Measurements from ENCODE around the gene TBC1D2.

DNA sequence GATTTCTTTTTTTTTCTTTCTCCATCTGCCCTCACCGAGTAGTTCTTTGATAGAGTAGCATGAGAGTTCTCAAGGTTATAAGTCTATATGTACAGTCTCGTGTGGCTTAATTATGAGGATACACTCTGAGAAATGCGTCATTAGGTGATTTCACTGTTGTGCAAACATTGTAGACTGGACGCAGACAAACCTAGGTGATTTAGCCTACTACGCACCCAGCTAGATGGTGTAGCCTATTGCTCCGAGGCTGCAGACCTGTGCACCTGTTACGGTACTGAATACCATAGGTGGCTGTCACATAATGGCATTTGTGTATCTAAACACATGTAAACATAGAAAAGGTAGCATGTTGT is 36.1 kb downstream of the TBC1D2 start:
- no peak for TF ChIP-seq POLR2A (IDR thresholded peaks at IDR 0.05)
- TF ChIP-seq, protein P1, sequence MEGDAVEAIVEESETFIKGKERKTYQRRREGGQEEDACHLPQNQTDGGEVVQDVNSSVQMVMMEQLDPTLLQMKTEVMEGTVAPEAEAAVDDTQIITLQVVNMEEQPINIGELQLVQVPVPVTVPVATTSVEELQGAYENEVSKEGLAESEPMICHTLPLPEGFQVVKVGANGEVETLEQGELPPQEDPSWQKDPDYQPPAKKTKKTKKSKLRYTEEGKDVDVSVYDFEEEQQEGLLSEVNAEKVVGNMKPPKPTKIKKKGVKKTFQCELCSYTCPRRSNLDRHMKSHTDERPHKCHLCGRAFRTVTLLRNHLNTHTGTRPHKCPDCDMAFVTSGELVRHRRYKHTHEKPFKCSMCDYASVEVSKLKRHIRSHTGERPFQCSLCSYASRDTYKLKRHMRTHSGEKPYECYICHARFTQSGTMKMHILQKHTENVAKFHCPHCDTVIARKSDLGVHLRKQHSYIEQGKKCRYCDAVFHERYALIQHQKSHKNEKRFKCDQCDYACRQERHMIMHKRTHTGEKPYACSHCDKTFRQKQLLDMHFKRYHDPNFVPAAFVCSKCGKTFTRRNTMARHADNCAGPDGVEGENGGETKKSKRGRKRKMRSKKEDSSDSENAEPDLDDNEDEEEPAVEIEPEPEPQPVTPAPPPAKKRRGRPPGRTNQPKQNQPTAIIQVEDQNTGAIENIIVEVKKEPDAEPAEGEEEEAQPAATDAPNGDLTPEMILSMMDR (IDR thresholded peaks at IDR 0.05), result no peak

Data from uterus (tissue), 2 donors.